RPMI7951 (cell line): Measurements from ENCODE around the gene WFDC11. TPM values are rescaled to one million over a fixed set of nuclear protein-coding genes. Genes with fewer than 3 reads are reported as not detected.
A peak's percentile ranks its signal among the peaks of the same experiment; 100 is the strongest.

Source experiments
- DNase-seq: peaks from one replicate; pipeline ENCODE4 v3.0.0-alpha.2; 2012; ENCODE audit warnings: low read depth
- total RNA-seq: library from RNA; depleted of rRNA; stranded (reverse); fragments of >200 nt; shearing (Covaris generic); gene quantifications from 2 replicates; pipeline ENCODE4 v1.2.3, GENCODE V29; 2014; rRNA removed

WFDC11 gene
- total RNA-seq, 1 experiment from 2014 or later, result not detected

- DNase-seq, result no peak
Measured at GRCh38 chr20:45626540-45626939, 43.5 kb downstream of the WFDC11 start.

GRCh38 chr20:45621593-45621992, 48.4 kb downstream of the WFDC11 start:
- DNase-seq, result no peak

- DNase-seq, result no peak
Measured at GRCh38 chr20:45617591-45617990, 52.4 kb downstream of the WFDC11 start.

GRCh38 chr20:45612314-45612713, 57.7 kb downstream of the WFDC11 start:
- no peak for DNase-seq

GRCh38 chr20:45611054-45611453, 59.0 kb downstream of the WFDC11 start:
- peak; percentile 85 for DNase-seq

- DNase-seq, result no peak
Measured at GRCh38 chr20:45607810-45608209, 62.2 kb downstream of the WFDC11 start.

Other genes starting within 250 kb of the WFDC11 start
- gene WFDC2, start 200.5 kb downstream of the WFDC11 start, total RNA-seq, result 0.78 TPM in 1 of 2 replicates, not detected in the other
- not detected in 2 replicates for gene SPINT3, start 154.6 kb downstream of the WFDC11 start, total RNA-seq
- not detected in 2 replicates for gene WFDC6, start 130.8 kb downstream of the WFDC11 start, total RNA-seq
- not detected in 2 replicates for gene EPPIN, start 122.8 kb downstream of the WFDC11 start, total RNA-seq
- not detected in 2 replicates for gene WFDC8, start 91.0 kb downstream of the WFDC11 start, total RNA-seq
- not detected in 2 replicates for gene WFDC10A, start 40.5 kb downstream of the WFDC11 start, total RNA-seq
- not detected in 2 replicates for gene WFDC9, start 39.0 kb downstream of the WFDC11 start, total RNA-seq
- not detected in 2 replicates for gene WFDC13, start 31.8 kb upstream of the WFDC11 start, total RNA-seq
- gene WFDC10B, start 34.8 kb upstream of the WFDC11 start, total RNA-seq, result 0.88 and 3.5 TPM in 2 replicates
- gene SPINT4, start 52.1 kb upstream of the WFDC11 start, total RNA-seq, result not detected in 2 replicates
- 3.6 and 8.8 TPM in 2 replicates for gene WFDC3, start 121.6 kb upstream of the WFDC11 start, total RNA-seq
- 44.1 and 51.4 TPM in 2 replicates for gene DNTTIP1, start 121.7 kb upstream of the WFDC11 start, total RNA-seq
- 606 and 673 TPM in 2 replicates for gene UBE2C, start 142.4 kb upstream of the WFDC11 start, total RNA-seq
- 0.36 TPM in 1 of 2 replicates, not detected in the other for gene TNNC2, start 157.1 kb upstream of the WFDC11 start, total RNA-seq
- 54.1 and 59.8 TPM in 2 replicates for gene SNX21, start 163.6 kb upstream of the WFDC11 start, total RNA-seq
- 102 and 119 TPM in 2 replicates for gene ACOT8, start 187.2 kb upstream of the WFDC11 start, total RNA-seq
- gene ZSWIM3, start 187.4 kb upstream of the WFDC11 start, total RNA-seq, result 9.3 and 9.4 TPM in 2 replicates
- gene ZSWIM1, start 211.0 kb upstream of the WFDC11 start, total RNA-seq, result 17.0 and 20.4 TPM in 2 replicates
- 0.98 TPM in 1 of 2 replicates, not detected in the other for gene SPATA25, start 217.4 kb upstream of the WFDC11 start, total RNA-seq
- gene NEURL2, start 221.0 kb upstream of the WFDC11 start, total RNA-seq, result 3.0 and 5.5 TPM in 2 replicates
- gene CTSA, start 221.1 kb upstream of the WFDC11 start, total RNA-seq, result 168 and 187 TPM in 2 replicates
- 36.8 and 47.1 TPM in 2 replicates for gene PLTP, start 241.9 kb upstream of the WFDC11 start, total RNA-seq